Stimulated activated CD4-positive, alpha-beta T cell treated with anti-CD3 and anti-CD28 coated beads, Interleukin-4, amount 100 ng/mL, for 24 hours (primary cell): ENCODE measurements around the gene CNTFR.

Experiments used
- DNase-seq: peaks from one replicate; pipeline ENCODE4 v3.0.0-alpha.2; 2020

The CNTFR gene

GRCh38 chr9:34572092-34572491, 17.4 kb downstream of the CNTFR start:
- no peak for DNase-seq

- DNase-seq, result no peak
Measured at GRCh38 chr9:34571481-34571810, 18.1 kb downstream of the CNTFR start.

- DNase-seq, result no peak
Measured at GRCh38 chr9:34570809-34571480, 18.6 kb downstream of the CNTFR start.

GRCh38 chr9:34570376-34570775, 19.1 kb downstream of the CNTFR start:
- DNase-seq, result no peak

GRCh38 chr9:34568774-34569173, 20.8 kb downstream of the CNTFR start:
- DNase-seq, result no peak

- no peak for DNase-seq
Measured at GRCh38 chr9:34568133-34568532, 21.4 kb downstream of the CNTFR start.

GRCh38 chr9:34566972-34567371, 22.6 kb downstream of the CNTFR start:
- no peak for DNase-seq

- DNase-seq, result no peak
Measured at GRCh38 chr9:34566322-34566721, 23.2 kb downstream of the CNTFR start.

GRCh38 chr9:34565856-34566255, 23.7 kb downstream of the CNTFR start:
- no peak for DNase-seq

GRCh38 chr9:34564617-34565016, 24.9 kb downstream of the CNTFR start:
- DNase-seq, result no peak

- no peak for DNase-seq
Measured at GRCh38 chr9:34563262-34563661, 26.3 kb downstream of the CNTFR start.

GRCh38 chr9:34562135-34562745, 27.3 kb downstream of the CNTFR start:
- peak; percentile 19 for DNase-seq

GRCh38 chr9:34560599-34561214, 28.8 kb downstream of the CNTFR start:
- no peak for DNase-seq

- no peak for DNase-seq
Measured at GRCh38 chr9:34559624-34560455, 29.7 kb downstream of the CNTFR start.

GRCh38 chr9:34558919-34559623, 30.5 kb downstream of the CNTFR start:
- DNase-seq, result no peak

- no peak for DNase-seq
Measured at GRCh38 chr9:34558364-34558763, 31.2 kb downstream of the CNTFR start.

- no peak for DNase-seq
Measured at GRCh38 chr9:34557426-34558321, 31.9 kb downstream of the CNTFR start.

- DNase-seq, result no peak
Measured at GRCh38 chr9:34556949-34557348, 32.6 kb downstream of the CNTFR start.

GRCh38 chr9:34555936-34556525, 33.5 kb downstream of the CNTFR start:
- DNase-seq, result no peak

GRCh38 chr9:34555500-34555899, 34.0 kb downstream of the CNTFR start:
- DNase-seq, result no peak

- no peak for DNase-seq
Measured at GRCh38 chr9:34555002-34555348, 34.5 kb downstream of the CNTFR start.
